ENCODE measurements around the gene IRF4. TPM values are rescaled to one million over a fixed set of nuclear protein-coding genes. Genes with fewer than 3 reads are reported as not detected.

Gene IRF4
- total RNA-seq, 2 donors from 2014 or later = 1.1 to 1.8 TPM

GRCh38 chr6:382883-383810 lies 8.4 kb upstream of the IRF4 start:
- no peak for ATAC-seq (ENCODE audit: insufficient number of reproducible peaks, low FRiP score, low read depth)
- no peak for DNase-seq (ENCODE audit: low spot score)
- Histone ChIP-seq H3K4me3 (no peak overlapping the region), H3K36me3 (no peaks in the 10 kb centered on the region), H3K4me1 (ENCODE audit: control insufficient read depth in 1 of 2, low read depth in 2 of 2) (no peaks in the 10 kb centered on the region), H3K9me3 (no peaks in the 10 kb centered on the region), H3K27me3 (replicated peaks; ENCODE audit: insufficient read depth) (no peaks in the 10 kb centered on the region), H3K27ac (no peak overlapping the region)
- TF ChIP-seq, protein P1, sequence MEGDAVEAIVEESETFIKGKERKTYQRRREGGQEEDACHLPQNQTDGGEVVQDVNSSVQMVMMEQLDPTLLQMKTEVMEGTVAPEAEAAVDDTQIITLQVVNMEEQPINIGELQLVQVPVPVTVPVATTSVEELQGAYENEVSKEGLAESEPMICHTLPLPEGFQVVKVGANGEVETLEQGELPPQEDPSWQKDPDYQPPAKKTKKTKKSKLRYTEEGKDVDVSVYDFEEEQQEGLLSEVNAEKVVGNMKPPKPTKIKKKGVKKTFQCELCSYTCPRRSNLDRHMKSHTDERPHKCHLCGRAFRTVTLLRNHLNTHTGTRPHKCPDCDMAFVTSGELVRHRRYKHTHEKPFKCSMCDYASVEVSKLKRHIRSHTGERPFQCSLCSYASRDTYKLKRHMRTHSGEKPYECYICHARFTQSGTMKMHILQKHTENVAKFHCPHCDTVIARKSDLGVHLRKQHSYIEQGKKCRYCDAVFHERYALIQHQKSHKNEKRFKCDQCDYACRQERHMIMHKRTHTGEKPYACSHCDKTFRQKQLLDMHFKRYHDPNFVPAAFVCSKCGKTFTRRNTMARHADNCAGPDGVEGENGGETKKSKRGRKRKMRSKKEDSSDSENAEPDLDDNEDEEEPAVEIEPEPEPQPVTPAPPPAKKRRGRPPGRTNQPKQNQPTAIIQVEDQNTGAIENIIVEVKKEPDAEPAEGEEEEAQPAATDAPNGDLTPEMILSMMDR (IDR thresholded peaks at IDR 0.05) = no peak

GRCh38 chr6:383856-384255 lies 7.7 kb upstream of the IRF4 start:
- no peak for ATAC-seq (ENCODE audit: insufficient number of reproducible peaks, low FRiP score, low read depth)

GRCh38 chr6:384898-385297 lies 6.7 kb upstream of the IRF4 start:
- DNase-seq (ENCODE audit: low spot score) (no peak), ATAC-seq (ENCODE audit: insufficient number of reproducible peaks, low FRiP score, low read depth) (no peak)
- Histone ChIP-seq H3K9me3 (no peaks in the 10 kb centered on the region), H3K36me3 (no peaks in the 10 kb centered on the region), H3K4me3 (no peak overlapping the region), H3K27ac (no peak overlapping the region), H3K4me1 (ENCODE audit: control insufficient read depth in 1 of 2, low read depth in 2 of 2) (no peaks in the 10 kb centered on the region), H3K27me3 (replicated peaks; ENCODE audit: insufficient read depth) (no peaks in the 10 kb centered on the region)
- TF ChIP-seq, protein P1 (IDR thresholded peaks at IDR 0.05) = no peak

More at GRCh38 chr6:383856-384255, 7.7 kb upstream of the IRF4 start:
- H3K27me3 ChIP-seq (replicated peaks; ENCODE audit: insufficient read depth) = no peaks in the 10 kb centered on the region
- H3K4me1 ChIP-seq (ENCODE audit: control insufficient read depth in 1 of 2, low read depth in 2 of 2) = no peaks in the 10 kb centered on the region
- H3K27ac ChIP-seq = no peak overlapping the region
- H3K36me3 ChIP-seq = no peaks in the 10 kb centered on the region
- TF ChIP-seq, protein P1 (IDR thresholded peaks at IDR 0.05) = no peak
- no peaks in the 10 kb centered on the region for H3K9me3 ChIP-seq
- H3K4me3 ChIP-seq = no peak overlapping the region
- no peak for DNase-seq (ENCODE audit: low spot score)

DNA sequence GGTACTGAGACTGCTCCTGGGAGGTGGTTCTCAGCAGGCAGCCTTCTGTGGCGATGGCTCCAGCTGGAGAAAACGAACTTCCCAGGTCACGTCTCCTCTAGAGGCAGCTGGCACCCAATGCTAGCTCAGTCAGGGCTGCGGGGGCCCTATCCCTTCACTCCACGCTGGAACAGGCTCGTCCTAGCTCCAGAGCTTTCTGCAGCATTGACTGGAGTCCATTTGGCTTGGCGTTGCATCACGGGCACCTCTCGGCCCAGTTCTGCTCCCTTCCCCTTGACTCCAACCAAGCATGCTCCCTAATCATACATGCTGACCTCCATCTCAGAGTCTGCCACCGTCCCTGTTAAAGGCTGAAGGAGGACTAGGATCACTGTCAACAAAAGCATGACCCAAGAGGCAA lies 5.9 kb upstream of the IRF4 start:
- H3K4me1 ChIP-seq (ENCODE audit: control insufficient read depth in 1 of 2, low read depth in 2 of 2) = no peaks in the 10 kb centered on the region
- no peak overlapping the region for H3K4me3 ChIP-seq
- no peaks in the 10 kb centered on the region for H3K27me3 ChIP-seq (replicated peaks; ENCODE audit: insufficient read depth)
- no peaks in the 10 kb centered on the region for H3K9me3 ChIP-seq
- TF ChIP-seq, protein P1 (IDR thresholded peaks at IDR 0.05) = no peak
- H3K36me3 ChIP-seq = no peaks in the 10 kb centered on the region
- ATAC-seq (ENCODE audit: insufficient number of reproducible peaks, low FRiP score, low read depth) (no peak), DNase-seq (ENCODE audit: low spot score) (no peak)
- no peak overlapping the region for H3K27ac ChIP-seq

GRCh38 chr6:386688-387266 lies 4.8 kb upstream of the IRF4 start:
- no peaks in the 10 kb centered on the region for H3K27me3 ChIP-seq (replicated peaks; ENCODE audit: insufficient read depth)
- peaks cover 0 to 7% of the 10 kb centered on the region in 2 donors for H3K4me1 ChIP-seq (ENCODE audit: control insufficient read depth in 1 of 2, low read depth in 2 of 2)
- H3K4me3 ChIP-seq = no peak overlapping the region
- no peaks in the 10 kb centered on the region for H3K9me3 ChIP-seq
- H3K36me3 ChIP-seq = no peaks in the 10 kb centered on the region
- no peak for DNase-seq (ENCODE audit: low spot score)
- TF ChIP-seq, protein P1 (IDR thresholded peaks at IDR 0.05) = no peak
- no peak for ATAC-seq (ENCODE audit: insufficient number of reproducible peaks, low FRiP score, low read depth)
- no peak overlapping the region for H3K27ac ChIP-seq
